Stimulated activated CD4-positive, alpha-beta T cell treated with anti-CD3 and anti-CD28 coated beads, Interleukin-2, amount 100 ng/mL, for 48 hours (primary cell): ENCODE results near the gene KRTAP23-1.

Source experiments
- DNase-seq, 2 donors: peaks; one replicate each; pipeline ENCODE4 v3.0.0-alpha.2; 2020

The KRTAP23-1 gene

GRCh38 chr21:30305136-30305535 is 43.3 kb downstream of the KRTAP23-1 start:
- DNase-seq = no peak
